Hepatic stellate cell (primary cell): ENCODE data around the gene CALCB.
"Not testable (repeated sequence)": the region's sequence is repeated elsewhere in the genome, so short reads cannot be mapped to it uniquely, and the experiment has no call there.

Experiments
- DNase-seq: peaks from one replicate; pipeline ENCODE4 v3.0.0; 2011; ENCODE audit warnings: low spot score

The CALCB gene, protein sequence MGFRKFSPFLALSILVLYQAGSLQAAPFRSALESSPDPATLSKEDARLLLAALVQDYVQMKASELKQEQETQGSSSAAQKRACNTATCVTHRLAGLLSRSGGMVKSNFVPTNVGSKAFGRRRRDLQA

GRCh38 chr11:15073361-15074205 lies at the start of gene CALCB:
Gene CALCB, plus strand, starts transcription at chr11:15073593. Its CDS starts 1,126 bp downstream, at chr11:15074719.
- DNase-seq: peak; percentile 17

DNA sequence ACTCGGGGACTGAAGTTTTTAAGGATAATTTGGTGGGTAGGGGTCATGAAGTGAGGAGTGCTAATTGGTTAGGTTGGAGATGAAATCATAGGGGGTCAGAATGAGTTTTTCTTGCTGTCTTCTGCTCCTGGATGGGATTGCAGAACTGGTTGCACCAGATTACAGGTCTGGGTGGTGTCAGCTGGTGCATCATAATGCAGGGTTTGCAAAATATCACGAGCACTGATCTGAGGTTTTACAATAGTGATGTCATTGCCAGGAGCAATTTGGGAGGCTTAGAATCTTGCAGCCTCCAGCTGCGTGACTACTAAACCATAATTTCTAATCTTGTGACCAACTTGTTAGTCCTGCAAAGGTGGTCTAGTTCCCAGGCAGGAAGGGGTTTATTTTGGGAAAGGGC lies 46.4 kb upstream of the CALCB start:
- DNase-seq: no peak

DNA sequence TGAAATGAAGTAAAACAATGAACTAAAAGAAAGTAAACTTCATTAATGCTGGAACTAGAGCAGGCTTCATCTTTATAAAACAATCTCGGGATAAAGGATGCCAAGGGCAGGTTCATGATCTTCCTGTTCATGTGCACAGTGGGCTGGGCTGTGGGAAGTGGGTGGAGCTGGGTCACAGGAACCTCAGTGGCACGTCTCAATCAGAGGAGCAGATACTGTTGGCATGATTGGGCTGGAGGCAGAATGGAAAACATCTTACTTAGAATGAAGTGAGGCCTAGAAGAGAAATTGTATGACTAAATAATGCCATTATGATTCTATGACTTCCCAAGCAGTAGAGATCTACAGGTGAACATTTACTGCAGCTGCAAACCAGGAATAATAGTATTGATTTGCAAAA lies 45.4 kb upstream of the CALCB start:
- no peak for DNase-seq

GRCh38 chr11:15028379-15028778 lies 45.0 kb upstream of the CALCB start:
- DNase-seq: no peak

GRCh38 chr11:15031945-15032344 lies 41.4 kb upstream of the CALCB start:
- DNase-seq: not testable (repeated sequence)

- no peak for DNase-seq
Observed at GRCh38 chr11:15034687-15035267, 38.6 kb upstream of the CALCB start.

DNA sequence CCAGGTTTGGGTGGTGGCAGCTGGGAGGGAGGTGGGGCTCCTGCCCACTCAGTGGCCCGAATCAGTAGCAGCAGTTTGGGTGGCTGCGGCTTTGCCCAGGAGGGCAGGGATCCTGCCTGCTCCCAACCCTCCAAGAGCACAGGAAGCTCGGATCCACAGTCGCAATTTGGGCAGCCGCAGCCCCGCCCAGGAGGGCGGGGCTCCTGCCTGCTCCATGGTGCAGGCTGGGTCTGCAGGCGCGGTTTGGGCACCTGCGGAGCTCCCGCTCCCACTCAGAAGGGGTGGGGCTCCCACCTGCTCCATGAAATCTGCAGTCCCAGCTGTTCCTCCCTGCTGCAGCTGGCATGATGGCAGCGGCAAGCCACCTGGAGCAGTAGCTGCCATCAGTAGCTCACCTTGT lies 38.1 kb upstream of the CALCB start:
- no peak for DNase-seq

DNA sequence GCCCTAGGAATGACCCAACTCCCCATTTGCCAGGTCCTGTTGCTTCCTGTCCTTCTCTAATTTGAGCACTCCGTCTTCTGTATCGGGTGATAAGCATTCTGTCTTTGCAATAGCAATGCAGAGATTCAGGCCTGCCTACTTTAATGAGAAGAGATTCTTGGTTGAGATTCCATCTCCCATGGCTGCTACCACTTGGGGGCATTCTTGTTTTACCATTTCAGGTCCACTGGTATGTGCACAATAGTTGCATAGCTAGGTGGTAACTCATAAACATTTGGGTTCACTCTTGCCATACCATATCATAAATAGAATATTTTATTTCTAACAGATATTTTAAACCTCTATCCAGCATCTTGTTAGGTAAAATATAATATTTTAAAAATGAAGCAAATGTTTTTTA lies 34.4 kb upstream of the CALCB start:
- DNase-seq: no peak

DNA sequence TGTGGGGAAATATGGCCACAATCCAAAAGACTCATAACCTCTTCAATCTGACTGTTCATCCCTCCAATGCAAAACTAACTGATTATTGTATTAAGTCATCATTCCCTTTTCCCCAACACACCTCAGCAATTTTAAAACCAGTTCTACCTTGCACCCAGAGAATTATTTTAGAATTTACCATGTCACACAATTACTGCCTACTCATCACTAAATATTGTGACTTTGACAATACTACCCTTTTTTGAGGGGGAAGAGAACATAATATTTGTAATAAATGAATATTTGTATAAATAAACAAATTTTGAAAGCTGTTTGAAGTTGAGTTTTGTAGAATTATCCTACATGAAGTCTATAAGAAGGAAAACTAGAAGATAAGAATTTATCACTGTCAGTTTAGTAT lies 28.2 kb upstream of the CALCB start:
- DNase-seq: no peak

- no peak for DNase-seq
Observed at GRCh38 chr11:15045891-15046290, 27.5 kb upstream of the CALCB start.

GRCh38 chr11:15046673-15047072 lies 26.7 kb upstream of the CALCB start:
- DNase-seq: not testable (repeated sequence)

DNA sequence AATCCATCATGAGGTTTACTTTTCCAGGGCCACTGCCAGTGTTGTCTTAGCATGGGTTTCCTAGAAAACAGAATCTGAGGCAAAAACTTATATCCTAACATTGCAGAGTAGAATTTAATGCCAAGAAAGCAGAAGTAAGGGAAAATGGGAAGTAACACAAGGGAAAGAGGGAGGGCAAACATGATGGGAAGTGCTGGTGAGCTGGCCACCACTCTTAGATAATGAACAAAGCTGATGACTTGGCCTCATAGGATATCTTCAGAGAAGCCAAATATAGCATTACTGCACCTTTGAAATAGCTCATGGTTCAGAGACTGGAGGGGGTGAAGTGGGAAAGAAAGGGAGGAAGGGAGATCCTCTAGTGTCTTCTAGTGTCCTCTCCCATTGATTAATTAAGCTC lies 24.8 kb upstream of the CALCB start:
- DNase-seq: no peak

GRCh38 chr11:15053191-15053685 lies 20.2 kb upstream of the CALCB start:
- no peak for DNase-seq

GRCh38 chr11:15055620-15056356 lies 17.6 kb upstream of the CALCB start:
- DNase-seq: no peak

DNA sequence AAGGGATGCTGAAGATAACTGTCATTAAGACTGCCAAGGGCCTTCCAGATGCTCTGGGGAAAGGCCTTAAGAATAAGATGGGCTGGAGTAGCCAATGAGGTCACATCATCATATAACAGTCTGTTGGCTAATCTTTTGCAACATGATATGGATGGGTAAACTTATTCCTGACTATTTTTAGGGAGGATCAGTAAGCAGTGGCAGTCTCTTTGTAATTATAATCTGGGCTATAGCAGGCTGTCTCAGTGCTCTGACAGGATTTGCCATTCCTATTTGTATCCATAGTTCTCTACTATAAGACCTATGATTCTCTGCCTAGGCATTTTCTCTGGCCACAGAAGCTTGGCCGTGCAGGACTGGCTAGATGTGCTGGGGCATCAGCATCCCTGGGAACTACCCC lies 16.1 kb upstream of the CALCB start:
- DNase-seq: no peak

DNA sequence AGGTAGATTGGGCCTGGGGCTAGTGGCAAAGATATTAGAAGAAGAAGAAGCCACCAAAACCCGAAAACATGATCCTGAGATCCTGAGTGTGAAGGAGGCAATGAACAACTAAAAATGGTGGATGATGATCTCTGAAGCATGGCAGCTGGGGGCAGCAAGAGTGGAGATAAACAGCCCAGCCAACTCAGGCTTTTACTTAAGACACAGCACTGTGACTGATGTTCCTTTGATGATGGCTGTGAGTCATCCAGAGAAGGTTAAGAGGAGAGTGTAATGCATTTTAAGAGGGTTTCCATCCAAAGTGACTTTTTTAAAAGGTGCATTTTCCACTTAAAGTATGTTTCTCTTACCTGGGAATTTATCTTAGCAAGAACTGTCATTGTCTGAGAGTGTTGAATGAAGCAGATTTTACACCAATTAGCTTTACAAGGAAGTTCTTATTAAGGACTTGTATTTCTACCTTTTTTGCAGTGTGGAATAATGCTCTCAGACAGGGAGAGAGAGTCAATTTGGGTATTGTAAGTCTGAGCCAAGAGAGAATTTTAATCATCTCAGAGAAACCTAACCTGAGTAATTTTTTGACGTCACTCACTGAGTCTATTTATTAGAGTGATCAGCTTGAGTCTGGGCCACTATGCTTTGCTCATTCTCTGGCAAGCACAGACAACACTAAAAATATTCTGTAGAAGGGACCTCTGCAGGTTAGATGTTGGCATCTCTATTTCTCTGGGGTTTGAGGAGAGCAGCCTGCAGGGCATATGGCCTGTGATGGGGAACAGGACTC lies 14.1 kb upstream of the CALCB start:
- no peak for DNase-seq

GRCh38 chr11:15062599-15062998 lies 10.8 kb upstream of the CALCB start:
- no peak for DNase-seq

DNA sequence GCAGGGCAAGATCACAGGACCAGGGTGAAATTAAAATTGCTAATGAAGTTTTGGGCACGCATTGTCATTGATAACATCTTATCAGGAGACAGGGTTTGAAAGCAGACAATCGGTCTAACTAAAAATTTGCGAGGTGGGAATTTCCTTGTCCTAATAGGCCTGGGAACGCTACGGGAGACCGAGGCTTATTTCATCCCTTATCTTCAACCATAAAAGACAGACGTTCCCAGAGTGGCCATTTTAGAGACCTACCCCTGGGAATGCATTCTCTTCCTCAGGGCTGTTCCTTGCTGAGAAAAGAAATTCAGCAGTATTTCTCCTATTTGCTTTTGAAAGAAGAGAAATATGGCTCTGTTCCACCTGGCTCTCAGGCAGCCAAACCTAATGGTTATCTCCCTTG lies 3.6 kb upstream of the CALCB start:
- not testable (repeated sequence) for DNase-seq

DNA sequence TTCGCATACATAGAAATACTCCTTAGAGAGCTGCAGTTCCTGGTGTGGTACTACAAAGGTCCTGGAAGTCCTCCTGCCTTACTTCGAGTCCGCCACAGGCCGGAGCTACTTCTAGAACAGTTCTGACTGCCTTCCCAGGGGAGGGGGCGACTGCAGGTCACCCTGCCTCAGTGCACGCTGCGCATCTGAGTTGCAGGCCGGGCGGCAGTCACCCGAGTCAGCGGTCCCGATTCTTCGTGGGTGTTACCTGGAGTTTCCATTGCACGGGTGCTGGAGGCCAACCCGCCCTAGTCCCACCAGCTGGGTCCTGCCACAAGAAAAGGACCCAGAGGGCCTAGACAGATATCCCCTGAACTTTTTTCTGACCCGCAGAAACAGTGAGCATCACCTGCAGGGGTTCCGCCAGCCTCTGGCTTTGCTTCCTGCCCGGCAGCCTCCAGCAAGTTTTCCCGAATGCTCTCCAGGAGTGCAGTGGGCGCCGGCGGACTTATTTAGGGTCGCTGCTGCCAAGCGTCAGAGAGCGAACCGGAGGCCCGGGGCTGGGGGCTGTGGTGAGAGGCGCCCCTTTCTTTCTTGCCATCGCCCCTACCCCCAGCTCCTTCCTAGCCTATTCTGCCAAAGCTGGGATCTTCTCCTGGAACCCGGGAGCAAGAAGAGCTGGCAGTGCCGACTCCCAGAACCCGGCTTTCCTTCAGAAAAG lies 1.7 kb upstream of the CALCB start:
- DNase-seq: no peak

GRCh38 chr11:15072551-15073143 lies 746 bp upstream of the CALCB start:
- DNase-seq: no peak
